T-cell (primary cell): ENCODE results near the gene POLR2A. TPM values are rescaled to one million over a fixed set of nuclear protein-coding genes. Genes with fewer than 3 reads are reported as not detected.
A peak's percentile ranks its signal among the peaks of the same experiment; 100 is the strongest.

Experiments
- ATAC-seq, 4 experiments: fragments of 200-7000 bp in 3 of 4; fragments of 150-1000 bp in 1 of 4; cut with Tn5 transposase; replicated peaks in 1 of 4; 1 replicate in 3 of 4; 2 replicates in 1 of 4; pipeline ENCODE4 v1.10.0; 2021; ENCODE audit warnings: moderate library complexity in 3 of 4, mild to moderate bottlenecking in 2 of 4, moderate number of reproducible peaks in 1 of 4
- CTCF ChIA-PET, 2 donors: fragments of 300-600 bp; sonication (Branson Sonifier 250); formaldehyde crosslinking; loops; one replicate each; lab custom pipeline; 2022; ENCODE audit warnings: antibody characterized with exemption in 2 of 2; lab: Charles Lee
- POLR2A ChIA-PET, 2 donors: fragments of 300-600 bp; sonication (Branson Sonifier 250); formaldehyde crosslinking; loops; one replicate each; lab custom pipeline; 2022; ENCODE audit warnings: antibody characterized with exemption in 2 of 2; lab: Charles Lee
- DNase-seq, 35 experiments: peaks; one replicate each; pipeline versions ENCODE4 v3.0.0 to v3.0.0-alpha.2; 2013 to 2023
- H3K27ac ChIP-seq: one replicate; pipeline ENCODE4 v1.5.1; 2013; ENCODE audit warnings: low read length
- H3K27me3 ChIP-seq, 2 experiments: replicated peaks in 1 of 2; 1 replicate in 1 of 2; 2 replicates in 1 of 2; pipeline versions ENCODE4 v1.6.1 to v1.7.0; 2013; ENCODE audit warnings: low read length in 1 of 2, mixed read lengths in 1 of 2; ENCODE audit not compliant: control insufficient read depth in 2 of 2, insufficient read depth in 2 of 2; ENCODE audit errors: extremely low read depth in 1 of 2
- H3K36me3 ChIP-seq, 2 donors: 1 replicate in 1 of 2; 2 replicates in 1 of 2; pipeline versions ENCODE4 v1.6.1 to v1.7.0; 2013; ENCODE audit warnings: low read length in 1 of 2; ENCODE audit not compliant: control insufficient read depth in 2 of 2, insufficient read depth in 1 of 2; ENCODE audit errors: extremely low read depth in 1 of 2
- H3K4me1 ChIP-seq, 2 experiments: 1 replicate in 1 of 2; 2 replicates in 1 of 2; pipeline versions ENCODE4 v1.6.1 to v1.7.0; 2013; ENCODE audit warnings: low read length in 2 of 2, mixed read lengths in 1 of 2; ENCODE audit not compliant: insufficient read depth in 2 of 2, control insufficient read depth in 1 of 2; ENCODE audit errors: extremely low read depth in 1 of 2
- H3K4me3 ChIP-seq, 2 donors: 1 replicate in 1 of 2; 2 replicates in 1 of 2; pipeline versions ENCODE4 v1.5.1 to v1.7.0; 2013; ENCODE audit warnings: mild to moderate bottlenecking in 2 of 2, low read length in 1 of 2, moderate library complexity in 1 of 2; ENCODE audit not compliant: control insufficient read depth in 1 of 2; ENCODE audit errors: extremely low read depth in 1 of 2
- H3K9me3 ChIP-seq: 2 replicates; pipeline ENCODE4 v1.7.0; 2013
- H3K27ac Mint-ChIP-seq, 2 donors: one replicate each; pipeline ENCODE4 v1.8.0; 2020 to 2021; ENCODE audit warnings: mild to moderate bottlenecking in 2 of 2, mixed read lengths in 2 of 2
- H3K27me3 Mint-ChIP-seq, 2 donors: one replicate each; pipeline ENCODE4 v1.8.0; 2021 to 2022; ENCODE audit warnings: mixed read lengths in 2 of 2
- H3K36me3 Mint-ChIP-seq: one replicate; pipeline ENCODE4 v1.8.0; 2021; ENCODE audit warnings: mixed read lengths
- H3K4me1 Mint-ChIP-seq, 3 donors: one replicate each; pipeline ENCODE4 v1.8.0; 2020 to 2022; ENCODE audit warnings: mixed read lengths in 3 of 3, mild to moderate bottlenecking in 1 of 3
- H3K4me3 Mint-ChIP-seq, 3 donors: one replicate each; pipeline ENCODE4 v1.8.0; 2020 to 2022; ENCODE audit warnings: mild to moderate bottlenecking in 3 of 3, mixed read lengths in 3 of 3, moderate library complexity in 3 of 3
- H3K9me3 Mint-ChIP-seq, 3 donors: one replicate each; pipeline ENCODE4 v1.8.0; 2020 to 2022; ENCODE audit warnings: mixed read lengths in 3 of 3
- WGBS: methylation state at CpG from one replicate; pipeline ENCODE4 v1.1.5; 2013; ENCODE audit warnings: missing lambda C conversion rate; ENCODE audit not compliant: insufficient coverage; 5-methylcytosine and 5-hydroxymethylcytosine counted together
- total RNA-seq, 35 experiments: library from RNA in 6 of 35; stranded (reverse) in 6 of 35; fragments of 120-200 nt in 1 of 35; gene quantifications; one replicate each; pipeline versions ENCODE4 v1.2.1 to v1.2.4 and lab custom pipeline; 2013 to 2026

The POLR2A gene
- total RNA-seq, 5 donors from 2014 or later (not counting 1 experiment from before 2014, with no cell fraction given): 198 to 444 (median 212) TPM

DNA sequence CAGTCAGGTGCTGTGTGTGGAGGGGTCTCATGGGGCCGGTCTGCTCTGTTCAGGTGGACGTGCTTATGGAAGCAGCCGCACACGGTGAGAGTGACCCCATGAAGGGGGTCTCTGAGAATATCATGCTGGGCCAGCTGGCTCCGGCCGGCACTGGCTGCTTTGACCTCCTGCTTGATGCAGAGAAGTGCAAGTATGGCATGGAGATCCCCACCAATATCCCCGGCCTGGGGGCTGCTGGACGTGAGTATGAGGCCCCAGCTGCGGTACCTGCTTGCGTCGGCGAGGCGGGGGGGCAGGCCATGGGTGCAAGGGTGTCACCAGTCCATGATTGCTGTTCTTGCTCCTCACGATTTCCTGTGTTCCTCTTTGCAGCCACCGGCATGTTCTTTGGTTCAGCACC, 27.9 kb downstream of the POLR2A start:
- Histone ChIP-seq H3K36me3 (peaks cover 18 to 67% of the 10 kb centered on the region in 2 donors), H3K27ac (no peak overlapping the region), H3K4me3 (no peak overlapping the region), H3K9me3 (no peaks in the 10 kb centered on the region), H3K27me3 (no peaks in the 10 kb centered on the region), H3K4me1 (no peaks in the 10 kb centered on the region)
- Mint-ChIP-seq H3K4me3 (no peak overlapping the region), H3K36me3 (peaks cover 39% of the 10 kb centered on the region), H3K4me1 (peaks cover 0 to 5% (median 2%) of the 10 kb centered on the region in 3 donors), H3K9me3 (no peaks in the 10 kb centered on the region), H3K27ac (no peak overlapping the region), H3K27me3 (no peaks in the 10 kb centered on the region)
- 97% methylated on average over 15 of the region's 15 CpGs for WGBS
- POLR2A ChIA-PET: no interaction called here
- ATAC-seq (no peak), DNase-seq (no peak)
- CTCF ChIA-PET: no interaction called here

- Mint-ChIP-seq H3K4me1 (peaks cover 0 to 5% (median 2%) of the 10 kb centered on the region in 3 donors), H3K36me3 (peaks cover 37% of the 10 kb centered on the region), H3K9me3 (no peaks in the 10 kb centered on the region), H3K27me3 (no peaks in the 10 kb centered on the region), H3K4me3 (no peak overlapping the region), H3K27ac (no peak overlapping the region)
- Histone ChIP-seq H3K4me3 (no peak overlapping the region), H3K9me3 (no peaks in the 10 kb centered on the region), H3K4me1 (no peaks in the 10 kb centered on the region), H3K36me3 (peaks cover 16 to 60% of the 10 kb centered on the region in 2 donors), H3K27me3 (no peaks in the 10 kb centered on the region), H3K27ac (no peak overlapping the region)
- DNase-seq (no peak), ATAC-seq (peak in 1 of 4 experiments; percentile 7)
- 93% methylated on average over 20 of the region's 20 CpGs for WGBS
- CTCF ChIA-PET: interaction anchor here (0.5 to 3.6 kb wide), 11 partner anchors 12 to 157 kb away, joined by 3 to 22 read pairs (median 3); partner anchors contain the start of genes SOX15 (in 1 of the 2) and ZBTB4 (in 1 of the 2)
- POLR2A ChIA-PET: interaction anchor here in 1 of 2 donors (0.8 to 0.9 kb wide), 2 partner anchors 8 to 22 kb away, joined by 3 to 4 read pairs; no protein-coding TSS in a partner anchor
These were observed 28.8 kb downstream of the POLR2A start for GRCh38 chr17:7512824-7513540.

- H3K27ac Mint-ChIP-seq: no peak overlapping the region
- POLR2A ChIA-PET: interaction anchor here (0.6 to 1.0 kb wide), 3 partner anchors 26 to 205 kb away, joined by 3 to 11 read pairs (median 4); no protein-coding TSS in a partner anchor
- H3K4me1 Mint-ChIP-seq: peaks cover 0 to 5% (median 2%) of the 10 kb centered on the region in 3 donors
These were observed 29.8 kb downstream of the POLR2A start for GRCh38 chr17:7513850-7514419.

DNA sequence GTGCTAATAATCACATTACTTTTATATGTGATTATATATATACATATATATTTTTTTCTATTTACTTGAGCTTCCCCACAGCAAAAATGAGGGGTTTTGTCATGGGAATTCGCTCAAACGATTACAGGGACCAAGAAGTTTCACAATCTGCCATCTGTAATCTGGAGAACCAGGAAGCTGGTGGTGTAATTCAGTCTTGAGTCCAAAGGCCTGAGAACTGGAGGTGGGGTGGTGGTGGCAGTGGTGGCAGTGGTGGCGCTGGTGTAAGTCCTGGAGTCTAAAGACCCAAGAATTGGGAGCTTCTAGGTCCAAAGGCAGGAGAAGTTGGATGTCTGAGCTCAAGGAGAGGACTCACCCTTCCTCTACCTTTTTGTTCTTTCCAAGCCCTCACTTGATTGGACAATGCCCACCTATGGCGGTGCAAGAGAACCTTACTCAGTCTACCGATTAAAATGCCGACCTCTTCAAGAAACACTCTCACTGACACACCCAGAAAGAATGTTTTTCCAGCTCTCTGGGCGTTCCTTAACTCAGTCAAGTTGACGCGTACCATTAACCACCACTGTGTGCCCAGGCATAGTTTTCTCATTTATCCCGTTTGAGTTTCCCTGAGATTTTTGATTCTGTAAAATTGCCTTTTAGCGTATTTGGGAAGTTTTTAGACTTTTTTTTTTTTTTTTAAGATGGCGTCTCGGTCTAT, 31.9 kb downstream of the POLR2A start:
- H3K4me3 Mint-ChIP-seq: no peak overlapping the region

More at GRCh38 chr17:7513850-7514419, 29.8 kb downstream of the POLR2A start:
- no peak for DNase-seq
- no peaks in the 10 kb centered on the region for H3K27me3 Mint-ChIP-seq
- Histone ChIP-seq H3K4me3 (no peak overlapping the region), H3K9me3 (no peaks in the 10 kb centered on the region), H3K36me3 (peaks cover 11 to 51% of the 10 kb centered on the region in 2 donors), H3K27ac (no peak overlapping the region), H3K27me3 (no peaks in the 10 kb centered on the region), H3K4me1 (no peaks in the 10 kb centered on the region)
- WGBS: 83% methylated on average over 17 of the region's 17 CpGs
- CTCF ChIA-PET: interaction anchor here (0.5 to 3.6 kb wide), 11 partner anchors 9 to 173 kb away, joined by 3 to 22 read pairs (median 5); partner anchors contain the start of genes SOX15 (in 1 of the 2), TP53 (in 1 of the 2) and ZBTB4 (in 1 of the 2)
- no peaks in the 10 kb centered on the region for H3K9me3 Mint-ChIP-seq
- H3K36me3 Mint-ChIP-seq: peaks cover 30% of the 10 kb centered on the region
- no peak overlapping the region for H3K4me3 Mint-ChIP-seq
- ATAC-seq: no peak

DNA sequence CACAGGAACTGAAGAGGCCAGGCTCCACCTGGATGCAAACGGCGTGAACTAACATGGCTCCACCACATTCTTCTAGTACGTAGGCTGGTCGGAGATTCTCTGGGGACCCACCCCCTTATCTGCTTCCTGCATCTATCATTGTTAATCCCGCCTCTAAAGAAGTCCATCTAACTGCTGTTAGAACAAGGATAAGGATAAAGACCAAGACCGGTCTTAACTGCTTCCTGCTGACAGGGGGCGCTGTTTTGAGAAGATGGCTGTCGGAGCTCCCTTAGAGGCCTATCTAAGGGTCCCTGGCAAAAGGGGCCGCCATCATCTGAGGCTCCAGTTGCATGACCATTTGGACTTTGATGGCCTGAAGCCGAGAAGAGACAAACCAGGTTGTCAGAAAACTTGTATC, 38.9 kb downstream of the POLR2A start:
- Histone ChIP-seq H3K36me3 (no peaks in the 10 kb centered on the region), H3K27ac (no peak overlapping the region), H3K9me3 (no peaks in the 10 kb centered on the region), H3K4me1 (peaks cover 0 to 6% of the 10 kb centered on the region in 2 experiments), H3K27me3 (no peaks in the 10 kb centered on the region), H3K4me3 (no peak overlapping the region)
- DNase-seq (peak in 30 of 35 experiments; percentile 14 to 75 (median 40)), ATAC-seq (peak in 3 of 4 experiments; percentile 52 to 78 (median 53))
- ChIA-PET POLR2A (interaction anchor here in 1 of 2 donors (0.7 kb wide), 1 partner anchor 8 kb away, joined by 10 read pairs; no protein-coding TSS in a partner anchor), CTCF (interaction anchor here (0.7 to 2.8 kb wide), 7 partner anchors 8 to 225 kb away, joined by 3 to 18 read pairs (median 7); partner anchors contain the start of genes SENP3 (in 1 of the 2) and TP53 (in 1 of the 2))
- H3K9me3 Mint-ChIP-seq: no peaks in the 10 kb centered on the region
- H3K36me3 Mint-ChIP-seq: no peaks in the 10 kb centered on the region
- 72% methylated on average over 6 of the region's 10 CpGs for WGBS
- no peaks in the 10 kb centered on the region for H3K27me3 Mint-ChIP-seq
- H3K27ac Mint-ChIP-seq: peak overlapping the region in 1 of 2 donors; percentile 69
- peaks cover 3 to 6% (median 4%) of the 10 kb centered on the region in 3 donors for H3K4me1 Mint-ChIP-seq
- H3K4me3 Mint-ChIP-seq: no peak overlapping the region

More for the DNA sequence above, 31.9 kb downstream of the POLR2A start:
- no peaks in the 10 kb centered on the region for H3K27me3 Mint-ChIP-seq
- Histone ChIP-seq H3K27ac (no peak overlapping the region), H3K4me3 (no peak overlapping the region), H3K27me3 (no peaks in the 10 kb centered on the region), H3K36me3 (peaks cover 9 to 33% of the 10 kb centered on the region in 2 donors), H3K9me3 (no peaks in the 10 kb centered on the region), H3K4me1 (no peaks in the 10 kb centered on the region)
- H3K36me3 Mint-ChIP-seq: peaks cover 17% of the 10 kb centered on the region
- 94% methylated on average over 7 of the region's 13 CpGs for WGBS
- H3K4me1 Mint-ChIP-seq: peaks cover 0 to 5% (median 2%) of the 10 kb centered on the region in 3 donors
- DNase-seq (no peak), ATAC-seq (no peak)
- no peaks in the 10 kb centered on the region for H3K9me3 Mint-ChIP-seq
- POLR2A ChIA-PET: no interaction called here
- CTCF ChIA-PET: interaction anchor here (0.6 to 3.6 kb wide), 8 partner anchors 36 to 171 kb away, joined by 3 to 22 read pairs (median 4); partner anchors contain the start of genes MPDU1 (in 1 of the 2), SOX15 (in 1 of the 2), TP53 (in 1 of the 2) and ZBTB4 (in 1 of the 2)
- no peak overlapping the region for H3K27ac Mint-ChIP-seq

DNA sequence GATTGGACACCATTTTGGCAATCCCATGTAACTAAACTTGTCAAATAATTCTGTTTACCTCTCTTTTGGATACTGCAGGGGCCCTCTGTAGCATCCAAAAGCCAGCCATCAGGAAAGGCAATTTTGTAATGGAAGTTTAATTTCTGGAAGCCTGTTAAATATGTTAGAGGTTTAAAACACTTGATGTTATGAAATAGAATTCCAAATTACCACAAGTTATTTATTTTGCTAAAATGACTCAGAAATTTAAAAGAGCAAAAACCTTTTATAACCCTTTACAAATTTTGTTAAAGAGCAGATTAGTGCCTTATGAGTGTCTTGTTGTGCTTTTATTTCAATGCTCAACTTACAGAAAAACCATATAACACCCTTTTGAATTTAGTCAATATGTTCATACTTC, 44.7 kb downstream of the POLR2A start:
- Histone ChIP-seq H3K9me3 (no peaks in the 10 kb centered on the region), H3K4me1 (no peaks in the 10 kb centered on the region), H3K36me3 (no peaks in the 10 kb centered on the region), H3K27ac (no peak overlapping the region), H3K27me3 (no peaks in the 10 kb centered on the region), H3K4me3 (no peak overlapping the region)
- Mint-ChIP-seq H3K36me3 (no peaks in the 10 kb centered on the region), H3K27me3 (no peaks in the 10 kb centered on the region), H3K4me3 (no peak overlapping the region), H3K27ac (no peak overlapping the region), H3K4me1 (no peaks in the 10 kb centered on the region), H3K9me3 (peaks cover 0 to 2% (median 0%) of the 10 kb centered on the region in 3 donors)
- ChIA-PET CTCF (no interaction called here), POLR2A (no interaction called here)
- ATAC-seq (no peak), DNase-seq (no peak)
